ENCODE measurements around the gene C5orf34. TPM values are rescaled to one million over a fixed set of nuclear protein-coding genes. Genes with fewer than 3 reads are reported as not detected.

C5orf34 gene
- 7.0 and 7.1 TPM in 2 replicates for total RNA-seq (2022)
- percentile 67 among the genes with signal in this experiment for Bru-seq, nascent RNA
- BruChase-seq, experiment 1, labeled RNA remaining after a 2-hour chase = percentile 65 among the genes with signal in this experiment
- percentile 57 among the genes with signal in this experiment for BruChase-seq, experiment 2, labeled RNA remaining after a 6-hour chase
- long read RNA-seq, partial matches to known transcripts = 7 of 23 reads
- long read RNA-seq, other reads (novel, unspliced or antisense) = 12 of 23 reads

GRCh38 chr5:43514816-43515677 is at the start of gene C5orf34:
C5orf34 (minus strand) TSS chr5:43515148; CDS start chr5:43509339, 5,809 bp downstream.
- H3K4me1 Mint-ChIP-seq (ENCODE audit: low read depth, unreplicated experiment) = peaks cover 22% of the 10 kb centered on the region
- ChIA-PET CTCF (interaction anchor here (0.6 to 1.7 kb wide), 2 partner anchors 31 to 608 kb away, joined by 5 to 16 read pairs; partner anchors contain the start of gene TMEM267), POLR2A (interaction anchor here (0.9 to 1.6 kb wide), 6 partner anchors 10 to 394 kb away, joined by 3 to 26 read pairs (median 6); partner anchors contain the start of genes TMEM267 and ZNF131)
- peak; percentile 96 to 97 for DNase-seq
- H3K4me3 Mint-ChIP-seq (ENCODE audit: unreplicated experiment) = peak within 1 kb of the TSS; percentile 75
- H3K27me3 ChIP-seq (replicated peaks; ENCODE audit: control insufficient read depth, insufficient read depth, low read length) = no peaks in the 10 kb centered on the region
- peaks cover 13% of the 10 kb centered on the region; the same call in 1 of the 2 replicates for H3K4me1 ChIP-seq
- no peaks in the 10 kb centered on the region for H3K27me3 Mint-ChIP-seq (ENCODE audit: insufficient read depth, unreplicated experiment)
- TF ChIP-seq CTCF (IDR thresholded peaks at IDR 0.05; ENCODE audit: insufficient read depth in 1 of 2, low read depth in 1 of 2, low read length in 1 of 2, severe bottlenecking in 1 of 2, unreplicated experiment in 1 of 2) = no peak
- TSS peak; percentile 95 for BruUV-seq (replicated peaks)
- H3K27ac Mint-ChIP-seq (ENCODE audit: unreplicated experiment) = peak within 1 kb of the TSS; percentile 23
- no peaks in the 10 kb centered on the region for H3K9me3 ChIP-seq
- H3K36me3 ChIP-seq (ENCODE audit: control insufficient read depth, insufficient read depth, low read length) = no peaks in the 10 kb centered on the region; the same call in 1 of the 2 replicates
- H3K9me3 Mint-ChIP-seq (ENCODE audit: unreplicated experiment) = no peaks in the 10 kb centered on the region
- H3K4me3 ChIP-seq (ENCODE audit: low read depth, low read length) = peak within 1 kb of the TSS; percentile 49
- H3K36me3 Mint-ChIP-seq (ENCODE audit: insufficient read depth, unreplicated experiment) = no peaks in the 10 kb centered on the region
- intact Hi-C loops (cut with micrococcal nuclease; ENCODE audit: unreplicated experiment) = loop anchor here (1.0 kb wide), 2 partner anchors 31 to 41 kb away; no protein-coding TSS in a partner anchor

- Mint-ChIP-seq H3K4me3 (ENCODE audit: unreplicated experiment) (no peak overlapping the region), H3K27me3 (ENCODE audit: insufficient read depth, unreplicated experiment) (no peaks in the 10 kb centered on the region), H3K27ac (ENCODE audit: unreplicated experiment) (no peak overlapping the region), H3K36me3 (ENCODE audit: insufficient read depth, unreplicated experiment) (no peaks in the 10 kb centered on the region), H3K9me3 (ENCODE audit: unreplicated experiment) (no peaks in the 10 kb centered on the region), H3K4me1 (ENCODE audit: low read depth, unreplicated experiment) (no peaks in the 10 kb centered on the region)
- no peak overlapping the region for H3K4me3 ChIP-seq (ENCODE audit: low read depth, low read length)
- intact Hi-C loops (cut with micrococcal nuclease; ENCODE audit: unreplicated experiment) = no loop called here
- POLR2A ChIA-PET = no interaction called here
- no peak for DNase-seq
- H3K9me3 ChIP-seq = no peaks in the 10 kb centered on the region
- no peaks in the 10 kb centered on the region; the same call in 1 of the 2 replicates for H3K27me3 ChIP-seq (replicated peaks; ENCODE audit: control insufficient read depth, insufficient read depth, low read length)
- TF ChIP-seq CTCF (IDR thresholded peaks at IDR 0.05; ENCODE audit: insufficient read depth in 1 of 2, low read depth in 1 of 2, low read length in 1 of 2, severe bottlenecking in 1 of 2, unreplicated experiment in 1 of 2) = no peak
- BruUV-seq (replicated peaks) = no TSS peak
- CTCF ChIA-PET = no interaction called here
- H3K4me1 ChIP-seq = no peaks in the 10 kb centered on the region
- no peaks in the 10 kb centered on the region for H3K36me3 ChIP-seq (ENCODE audit: control insufficient read depth, insufficient read depth, low read length)
These were observed 49.4 kb upstream of the C5orf34 start for GRCh38 chr5:43564289-43564850.

GRCh38 chr5:43563321-43563720 is 48.4 kb upstream of the C5orf34 start:
- Mint-ChIP-seq H3K4me3 (ENCODE audit: unreplicated experiment) (no peak overlapping the region), H3K9me3 (ENCODE audit: unreplicated experiment) (no peaks in the 10 kb centered on the region), H3K36me3 (ENCODE audit: insufficient read depth, unreplicated experiment) (no peaks in the 10 kb centered on the region), H3K27ac (ENCODE audit: unreplicated experiment) (no peak overlapping the region), H3K4me1 (ENCODE audit: low read depth, unreplicated experiment) (no peaks in the 10 kb centered on the region), H3K27me3 (ENCODE audit: insufficient read depth, unreplicated experiment) (no peaks in the 10 kb centered on the region)
- no peaks in the 10 kb centered on the region for H3K36me3 ChIP-seq (ENCODE audit: control insufficient read depth, insufficient read depth, low read length)
- intact Hi-C loops (cut with micrococcal nuclease; ENCODE audit: unreplicated experiment) = no loop called here
- no peaks in the 10 kb centered on the region for H3K4me1 ChIP-seq
- no peak for TF ChIP-seq CTCF (IDR thresholded peaks at IDR 0.05; ENCODE audit: insufficient read depth in 1 of 2, low read depth in 1 of 2, low read length in 1 of 2, severe bottlenecking in 1 of 2, unreplicated experiment in 1 of 2)
- no peak for DNase-seq
- BruUV-seq (replicated peaks) = no TSS peak
- CTCF ChIA-PET = no interaction called here
- H3K9me3 ChIP-seq = no peaks in the 10 kb centered on the region
- no peak overlapping the region for H3K4me3 ChIP-seq (ENCODE audit: low read depth, low read length)
- no peaks in the 10 kb centered on the region; the same call in 1 of the 2 replicates for H3K27me3 ChIP-seq (replicated peaks; ENCODE audit: control insufficient read depth, insufficient read depth, low read length)
- POLR2A ChIA-PET = no interaction called here

All from Caco-2 (cell line).